ENCODE data around the gene PET100.

The PET100 gene

GRCh38 chr19:7597689-7598088, 31.9 kb upstream of the PET100 start:
- peak; percentile 46 for DNase-seq (ENCODE audit: low read depth)
- no peak for TF ChIP-seq CTCF (IDR thresholded peaks at IDR 0.05; ENCODE audit: insufficient read depth, low read depth, low read length, missing control alignments)

GRCh38 chr19:7598180-7598579, 31.4 kb upstream of the PET100 start:
- no peak for TF ChIP-seq CTCF (IDR thresholded peaks at IDR 0.05; ENCODE audit: insufficient read depth, low read depth, low read length, missing control alignments)

More at GRCh38 chr19:7597689-7598088, 31.9 kb upstream of the PET100 start:
- H3K4me3 ChIP-seq (ENCODE audit: low read length), result no peak overlapping the region

GRCh38 chr19:7600721-7601120, 28.9 kb upstream of the PET100 start:
- no peak for TF ChIP-seq CTCF (IDR thresholded peaks at IDR 0.05; ENCODE audit: insufficient read depth, low read depth, low read length, missing control alignments)
- DNase-seq (ENCODE audit: low read depth), result no peak

More at GRCh38 chr19:7598180-7598579, 31.4 kb upstream of the PET100 start:
- no peak overlapping the region for H3K4me3 ChIP-seq (ENCODE audit: low read length)
- DNase-seq (ENCODE audit: low read depth), result no peak

GRCh38 chr19:7602240-7602934, 27.2 kb upstream of the PET100 start:
- no peak for TF ChIP-seq CTCF (IDR thresholded peaks at IDR 0.05; ENCODE audit: insufficient read depth, low read depth, low read length, missing control alignments)
- DNase-seq (ENCODE audit: low read depth), result no peak
- no peak overlapping the region for H3K4me3 ChIP-seq (ENCODE audit: low read length)

More at GRCh38 chr19:7600721-7601120, 28.9 kb upstream of the PET100 start:
- no peak overlapping the region for H3K4me3 ChIP-seq (ENCODE audit: low read length)

GRCh38 chr19:7602935-7603497, 26.6 kb upstream of the PET100 start:
- H3K4me3 ChIP-seq (ENCODE audit: low read length), result no peak overlapping the region
- DNase-seq (ENCODE audit: low read depth), result no peak
- no peak for TF ChIP-seq CTCF (IDR thresholded peaks at IDR 0.05; ENCODE audit: insufficient read depth, low read depth, low read length, missing control alignments)

- no peak for DNase-seq (ENCODE audit: low read depth)
- no peak overlapping the region for H3K4me3 ChIP-seq (ENCODE audit: low read length)
- TF ChIP-seq CTCF (IDR thresholded peaks at IDR 0.05; ENCODE audit: insufficient read depth, low read depth, low read length, missing control alignments), result no peak
These were observed 25.7 kb upstream of the PET100 start for GRCh38 chr19:7603919-7604318.
